NCI-H2081 (cell line): ENCODE data around the gene FAM174B.

Source experiments
- DNase-seq, 2 experiments: peaks; one replicate each; lab custom pipeline; 2025; lab: John Stamatoyannopoulos, UW

Gene FAM174B

GRCh38 chr15:92600856-92601255 is 54.7 kb downstream of the FAM174B start:
- DNase-seq, result no peak

- DNase-seq, result no peak
These were observed 56.1 kb downstream of the FAM174B start for GRCh38 chr15:92599394-92599970.

GRCh38 chr15:92597548-92597947 is 58.0 kb downstream of the FAM174B start:
- no peak for DNase-seq

- no peak for DNase-seq
These were observed 59.0 kb downstream of the FAM174B start for GRCh38 chr15:92596623-92597022.

GRCh38 chr15:92595506-92596381 is 59.8 kb downstream of the FAM174B start:
- DNase-seq, result no peak

- no peak for DNase-seq
These were observed 64.3 kb downstream of the FAM174B start for GRCh38 chr15:92591275-92591674.

- no peak for DNase-seq
These were observed 68.6 kb downstream of the FAM174B start for GRCh38 chr15:92586966-92587365.

- no peak for DNase-seq
These were observed 69.1 kb downstream of the FAM174B start for GRCh38 chr15:92586383-92586942.

- DNase-seq, result no peak
These were observed 71.5 kb downstream of the FAM174B start for GRCh38 chr15:92584105-92584504.

GRCh38 chr15:92583096-92584034 is 72.2 kb downstream of the FAM174B start:
- no peak for DNase-seq

- no peak for DNase-seq
These were observed 73.4 kb downstream of the FAM174B start for GRCh38 chr15:92582206-92582605.

GRCh38 chr15:92580933-92581445 is 74.6 kb downstream of the FAM174B start:
- no peak for DNase-seq

- DNase-seq, result no peak
These were observed 75.1 kb downstream of the FAM174B start for GRCh38 chr15:92580521-92580920.

- no peak for DNase-seq
These were observed 75.6 kb downstream of the FAM174B start for GRCh38 chr15:92579931-92580470.

GRCh38 chr15:92579486-92579885 is 76.1 kb downstream of the FAM174B start:
- no peak for DNase-seq

- DNase-seq, result no peak
These were observed 77.3 kb downstream of the FAM174B start for GRCh38 chr15:92578096-92578835.

GRCh38 chr15:92576597-92577200 is 78.9 kb downstream of the FAM174B start:
- DNase-seq, result no peak

- DNase-seq, result no peak
These were observed 81.0 kb downstream of the FAM174B start for GRCh38 chr15:92574566-92574965.

- DNase-seq, result no peak
These were observed 81.4 kb downstream of the FAM174B start for GRCh38 chr15:92574161-92574560.

- no peak for DNase-seq
These were observed 83.8 kb downstream of the FAM174B start for GRCh38 chr15:92571824-92572223.
